ENCODE results near the gene TMEM203. TPM values are rescaled to one million over a fixed set of nuclear protein-coding genes. Genes with fewer than 3 reads are reported as not detected.

Gene TMEM203
- total and polyA plus RNA-seq, 2 of the 13 experiments (the other 11 are each of a cell fraction or from before 2014, with no cell fraction given): 23.4 to 36.7 TPM

DNA sequence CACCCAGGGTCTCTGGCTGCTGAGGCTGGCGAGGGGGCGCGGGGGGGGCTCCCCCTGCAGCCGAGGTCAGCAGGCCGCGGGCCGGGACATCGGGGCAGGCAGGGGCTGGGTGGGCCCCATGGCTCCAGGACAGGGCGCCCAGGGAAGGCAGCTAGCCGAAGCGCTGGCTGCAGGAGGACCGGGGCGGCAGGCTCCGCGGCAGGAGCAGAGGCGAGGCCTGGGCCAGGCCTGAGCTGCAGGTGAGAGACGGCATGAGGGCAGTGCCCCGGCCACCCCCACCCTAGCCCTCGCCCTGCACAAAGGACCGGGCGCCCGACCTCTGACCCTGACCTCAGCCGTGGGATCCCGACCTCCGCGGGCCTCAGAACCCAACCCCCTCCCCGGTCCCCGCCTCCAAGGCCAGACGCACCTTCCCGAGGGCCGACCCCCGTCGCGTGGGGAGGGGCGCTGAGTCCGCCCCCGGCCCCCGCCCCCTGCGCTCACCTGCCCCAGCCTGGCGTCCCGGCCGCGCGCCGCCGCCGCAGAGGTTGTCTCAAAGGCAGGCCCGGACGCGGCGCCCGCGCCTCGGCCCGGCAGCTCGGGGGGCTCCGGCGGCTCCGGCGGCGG, 16.2 kb upstream of the TMEM203 start (continued):
- TF ChIP-seq, protein P1, sequence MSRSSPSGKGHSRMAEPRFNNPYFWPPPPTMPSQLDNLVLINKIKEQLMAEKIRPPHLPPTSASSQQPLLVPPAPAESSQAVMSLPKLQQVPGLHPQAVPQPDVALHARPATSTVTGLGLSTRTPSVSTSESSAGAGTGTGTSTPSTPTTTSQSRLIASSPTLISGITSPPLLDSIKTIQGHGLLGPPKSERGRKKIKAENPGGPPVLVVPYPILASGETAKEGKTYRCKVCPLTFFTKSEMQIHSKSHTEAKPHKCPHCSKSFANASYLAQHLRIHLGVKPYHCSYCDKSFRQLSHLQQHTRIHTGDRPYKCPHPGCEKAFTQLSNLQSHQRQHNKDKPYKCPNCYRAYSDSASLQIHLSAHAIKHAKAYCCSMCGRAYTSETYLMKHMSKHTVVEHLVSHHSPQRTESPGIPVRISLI (CRISPR knock-in tag; IDR thresholded peaks at IDR 0.05; ENCODE audit: borderline replicate concordance): no peak
- TF ChIP-seq NPAS2 (CRISPR knock-in tag; IDR thresholded peaks at IDR 0.05; ENCODE audit: borderline replicate concordance): no peak
- TF ChIP-seq ZNF841 (CRISPR knock-in tag; IDR thresholded peaks at IDR 0.05; ENCODE audit: borderline replicate concordance): no peak
- TF ChIP-seq RCOR2 (CRISPR knock-in tag; IDR thresholded peaks at IDR 0.05): no peak
- TF ChIP-seq, protein P2, sequence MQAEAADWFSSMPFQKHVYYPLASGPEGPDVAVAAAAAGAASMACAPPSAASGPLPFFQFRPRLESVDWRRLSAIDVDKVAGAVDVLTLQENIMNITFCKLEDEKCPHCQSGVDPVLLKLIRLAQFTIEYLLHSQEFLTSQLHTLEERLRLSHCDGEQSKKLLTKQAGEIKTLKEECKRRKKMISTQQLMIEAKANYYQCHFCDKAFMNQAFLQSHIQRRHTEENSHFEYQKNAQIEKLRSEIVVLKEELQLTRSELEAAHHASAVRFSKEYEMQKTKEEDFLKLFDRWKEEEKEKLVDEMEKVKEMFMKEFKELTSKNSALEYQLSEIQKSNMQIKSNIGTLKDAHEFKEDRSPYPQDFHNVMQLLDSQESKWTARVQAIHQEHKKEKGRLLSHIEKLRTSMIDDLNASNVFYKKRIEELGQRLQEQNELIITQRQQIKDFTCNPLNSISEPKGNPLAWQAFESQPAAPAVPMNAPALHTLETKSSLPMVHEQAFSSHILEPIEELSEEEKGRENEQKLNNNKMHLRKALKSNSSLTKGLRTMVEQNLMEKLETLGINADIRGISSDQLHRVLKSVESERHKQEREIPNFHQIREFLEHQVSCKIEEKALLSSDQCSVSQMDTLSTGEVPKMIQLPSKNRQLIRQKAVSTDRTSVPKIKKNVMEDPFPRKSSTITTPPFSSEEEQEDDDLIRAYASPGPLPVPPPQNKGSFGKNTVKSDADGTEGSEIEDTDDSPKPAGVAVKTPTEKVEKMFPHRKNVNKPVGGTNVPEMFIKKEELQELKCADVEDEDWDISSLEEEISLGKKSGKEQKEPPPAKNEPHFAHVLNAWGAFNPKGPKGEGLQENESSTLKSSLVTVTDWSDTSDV (CRISPR knock-in tag; IDR thresholded peaks at IDR 0.05): no peak
- no peak for TF ChIP-seq PCBP2 (optimal IDR thresholded peaks at IDR 0.05; ENCODE audit: low read depth, low read length, poor library complexity, severe bottlenecking)
- no peak for TF ChIP-seq ZNF260 (CRISPR knock-in tag; IDR thresholded peaks at IDR 0.05; ENCODE audit: borderline replicate concordance, low read depth)
- TF ChIP-seq ZNF839 (CRISPR knock-in tag; IDR thresholded peaks at IDR 0.05; ENCODE audit: borderline replicate concordance): no peak
- TF ChIP-seq, protein P3, sequence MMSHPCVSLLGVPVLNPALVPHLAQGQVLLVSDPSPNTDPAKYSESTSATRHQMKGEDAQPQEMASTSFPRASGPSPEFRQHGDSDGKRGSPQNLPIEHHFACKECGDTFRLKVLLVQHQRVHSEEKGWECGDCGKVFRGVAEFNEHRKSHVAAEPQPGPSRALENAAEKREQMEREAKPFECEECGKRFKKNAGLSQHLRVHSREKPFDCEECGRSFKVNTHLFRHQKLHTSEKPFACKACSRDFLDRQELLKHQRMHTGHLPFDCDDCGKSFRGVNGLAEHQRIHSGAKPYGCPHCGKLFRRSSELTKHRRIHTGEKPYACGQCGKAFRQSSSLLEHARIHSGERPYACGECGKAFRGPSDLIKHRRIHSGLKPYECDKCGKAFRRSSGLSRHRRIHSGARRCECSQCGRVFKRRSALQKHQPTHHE (CRISPR knock-in tag; IDR thresholded peaks at IDR 0.05; ENCODE audit: borderline replicate concordance): no peak
- TF ChIP-seq, protein P4, sequence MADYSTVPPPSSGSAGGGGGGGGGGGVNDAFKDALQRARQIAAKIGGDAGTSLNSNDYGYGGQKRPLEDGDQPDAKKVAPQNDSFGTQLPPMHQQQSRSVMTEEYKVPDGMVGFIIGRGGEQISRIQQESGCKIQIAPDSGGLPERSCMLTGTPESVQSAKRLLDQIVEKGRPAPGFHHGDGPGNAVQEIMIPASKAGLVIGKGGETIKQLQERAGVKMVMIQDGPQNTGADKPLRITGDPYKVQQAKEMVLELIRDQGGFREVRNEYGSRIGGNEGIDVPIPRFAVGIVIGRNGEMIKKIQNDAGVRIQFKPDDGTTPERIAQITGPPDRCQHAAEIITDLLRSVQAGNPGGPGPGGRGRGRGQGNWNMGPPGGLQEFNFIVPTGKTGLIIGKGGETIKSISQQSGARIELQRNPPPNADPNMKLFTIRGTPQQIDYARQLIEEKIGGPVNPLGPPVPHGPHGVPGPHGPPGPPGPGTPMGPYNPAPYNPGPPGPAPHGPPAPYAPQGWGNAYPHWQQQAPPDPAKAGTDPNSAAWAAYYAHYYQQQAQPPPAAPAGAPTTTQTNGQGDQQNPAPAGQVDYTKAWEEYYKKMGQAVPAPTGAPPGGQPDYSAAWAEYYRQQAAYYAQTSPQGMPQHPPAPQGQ (CRISPR knock-in tag; IDR thresholded peaks at IDR 0.05; ENCODE audit: borderline replicate concordance): no peak
- TF ChIP-seq U2AF1 (optimal IDR thresholded peaks at IDR 0.05; ENCODE audit: low read depth, low read length): no peak
- no peak for TF ChIP-seq RFX5 (IDR thresholded peaks at IDR 0.05; ENCODE audit: low read depth, low read length)
- TF ChIP-seq SETDB1 (CRISPR knock-in tag; IDR thresholded peaks at IDR 0.05; ENCODE audit: borderline replicate concordance): no peak
- no peak for TF ChIP-seq MIER3 (CRISPR knock-in tag; IDR thresholded peaks at IDR 0.05; ENCODE audit: borderline replicate concordance)
- TF ChIP-seq, protein P5, sequence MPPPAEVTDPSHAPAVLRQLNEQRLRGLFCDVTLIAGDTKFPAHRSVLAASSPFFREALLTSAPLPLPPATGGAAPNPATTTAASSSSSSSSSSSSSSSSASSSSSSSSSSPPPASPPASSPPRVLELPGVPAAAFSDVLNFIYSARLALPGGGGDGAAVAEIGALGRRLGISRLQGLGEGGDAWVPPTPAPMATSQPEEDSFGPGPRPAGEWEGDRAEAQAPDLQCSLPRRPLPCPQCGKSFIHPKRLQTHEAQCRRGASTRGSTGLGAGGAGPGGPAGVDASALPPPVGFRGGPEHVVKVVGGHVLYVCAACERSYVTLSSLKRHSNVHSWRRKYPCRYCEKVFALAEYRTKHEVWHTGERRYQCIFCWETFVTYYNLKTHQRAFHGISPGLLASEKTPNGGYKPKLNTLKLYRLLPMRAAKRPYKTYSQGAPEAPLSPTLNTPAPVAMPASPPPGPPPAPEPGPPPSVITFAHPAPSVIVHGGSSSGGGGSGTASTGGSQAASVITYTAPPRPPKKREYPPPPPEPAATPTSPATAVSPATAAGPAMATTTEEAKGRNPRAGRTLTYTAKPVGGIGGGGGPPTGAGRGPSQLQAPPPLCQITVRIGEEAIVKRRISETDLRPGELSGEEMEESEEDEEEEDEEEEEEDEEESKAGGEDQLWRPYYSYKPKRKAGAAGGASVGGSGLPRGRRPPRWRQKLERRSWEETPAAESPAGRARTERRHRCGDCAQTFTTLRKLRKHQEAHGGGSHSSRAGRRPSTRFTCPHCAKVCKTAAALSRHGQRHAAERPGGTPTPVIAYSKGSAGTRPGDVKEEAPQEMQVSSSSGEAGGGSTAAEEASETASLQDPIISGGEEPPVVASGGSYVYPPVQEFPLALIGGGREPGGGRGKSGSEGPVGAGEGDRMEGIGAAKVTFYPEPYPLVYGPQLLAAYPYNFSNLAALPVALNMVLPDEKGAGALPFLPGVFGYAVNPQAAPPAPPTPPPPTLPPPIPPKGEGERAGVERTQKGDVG (CRISPR knock-in tag; IDR thresholded peaks at IDR 0.05; ENCODE audit: borderline replicate concordance): no peak
